H9 (cell line): ENCODE data around the gene PCARE. TPM values are rescaled to one million over a fixed set of nuclear protein-coding genes. Genes with fewer than 3 reads are reported as not detected.

Experiments used
- DNase-seq: peaks from one replicate; pipeline ENCODE4 v3.0.0-alpha.2; 2017
- H2AFZ ChIP-seq: one replicate; pipeline ENCODE4 v1.6.1; 2013; ENCODE audit warnings: mild to moderate bottlenecking, low read length, control low read depth, moderate library complexity
- H2AK5ac ChIP-seq: 2 replicates; pipeline ENCODE4 v1.6.1; 2013; ENCODE audit warnings: low read length, control low read depth, mixed read lengths; ENCODE audit not compliant: insufficient read length
- H2BK120ac ChIP-seq: one replicate; pipeline ENCODE4 v1.6.1; 2013; ENCODE audit warnings: low read depth, mild to moderate bottlenecking, low read length, control low read depth, inconsistent platforms; ENCODE audit not compliant: poor library complexity, severe bottlenecking
- H2BK12ac ChIP-seq: 2 replicates; pipeline ENCODE4 v1.6.1; 2013; ENCODE audit warnings: low read length, control low read depth, mixed read lengths, low read depth; ENCODE audit not compliant: insufficient read length
- H2BK15ac ChIP-seq: 2 replicates; pipeline ENCODE4 v1.6.1; 2013; ENCODE audit warnings: low read depth, low read length, control low read depth
- H2BK20ac ChIP-seq: one replicate; pipeline ENCODE4 v1.6.1; 2013; ENCODE audit warnings: low read depth, mild to moderate bottlenecking, low read length, control low read depth, inconsistent platforms; ENCODE audit not compliant: poor library complexity, severe bottlenecking
- H2BK5ac ChIP-seq: 2 replicates; pipeline ENCODE4 v1.6.1; 2013; ENCODE audit warnings: low read length, control low read depth, mixed read lengths; ENCODE audit not compliant: insufficient read length
- H3K14ac ChIP-seq: 2 replicates; pipeline ENCODE4 v1.6.1; 2013; ENCODE audit warnings: low read length, control low read depth; ENCODE audit not compliant: insufficient read depth
- H3K18ac ChIP-seq: 2 replicates; pipeline ENCODE4 v1.6.1; 2013; ENCODE audit warnings: low read depth, mild to moderate bottlenecking, mixed read lengths, low read length, control low read depth; ENCODE audit not compliant: insufficient read length
- H3K23ac ChIP-seq: 2 replicates; pipeline ENCODE4 v1.6.1; 2013; ENCODE audit warnings: low read length, control low read depth, mixed read lengths, low read depth; ENCODE audit not compliant: insufficient read length
- H3K23me2 ChIP-seq: 2 replicates; pipeline ENCODE4 v1.6.1; 2013; ENCODE audit warnings: low read depth, mild to moderate bottlenecking, mixed read lengths, low read length, control low read depth; ENCODE audit not compliant: insufficient read length, poor library complexity, severe bottlenecking
- H3K27ac ChIP-seq: 2 replicates; pipeline ENCODE4 v1.5.1; 2013; ENCODE audit warnings: low read length, control low read depth, mixed read lengths, low read depth; ENCODE audit not compliant: insufficient read length
- H3K27me3 ChIP-seq: 2 replicates; pipeline ENCODE4 v1.6.1; 2013; ENCODE audit warnings: low read length, control low read depth, inconsistent platforms; ENCODE audit not compliant: insufficient read depth
- H3K4ac ChIP-seq: 2 replicates; pipeline ENCODE4 v1.6.1; 2013; ENCODE audit warnings: low read depth, mild to moderate bottlenecking, control low read depth, inconsistent platforms, low read length, moderate library complexity
- H3K4me1 ChIP-seq: 2 replicates; pipeline ENCODE4 v1.6.1; 2013; ENCODE audit warnings: low read length, control low read depth, inconsistent platforms; ENCODE audit not compliant: insufficient read depth
- H3K4me2 ChIP-seq: 2 replicates; pipeline ENCODE4 v1.6.1; 2013; ENCODE audit warnings: low read length, control low read depth, mixed read lengths; ENCODE audit not compliant: insufficient read length, insufficient read depth
- H3K56ac ChIP-seq: 2 replicates; pipeline ENCODE4 v1.6.1; 2013; ENCODE audit warnings: low read depth, mild to moderate bottlenecking, mixed read lengths, low read length, control low read depth; ENCODE audit not compliant: insufficient read length
- H3K79me1 ChIP-seq: 2 replicates; pipeline ENCODE4 v1.6.1; 2013; ENCODE audit warnings: low read depth, mild to moderate bottlenecking, moderate library complexity, low read length, control low read depth, inconsistent platforms; ENCODE audit not compliant: insufficient read depth, poor library complexity, severe bottlenecking
- H3K79me2 ChIP-seq: 2 replicates; pipeline ENCODE4 v1.6.1; 2013; ENCODE audit warnings: low read length, control low read depth, inconsistent platforms; ENCODE audit not compliant: insufficient read depth
- H3K9ac ChIP-seq: 2 replicates; pipeline ENCODE4 v1.6.1; 2013; ENCODE audit warnings: low read length, control low read depth, mixed read lengths; ENCODE audit not compliant: insufficient read length; ENCODE audit errors: extremely low read depth
- H3K9me3 ChIP-seq: one replicate; pipeline ENCODE4 v1.6.1; 2013; ENCODE audit warnings: low read depth, low read length, inconsistent platforms; ENCODE audit not compliant: control insufficient read depth
- H3T11ph ChIP-seq: one replicate; pipeline ENCODE4 v1.6.1; 2013; ENCODE audit warnings: mild to moderate bottlenecking, low read length, control low read depth, inconsistent platforms
- H4K20me1 ChIP-seq: one replicate; pipeline ENCODE4 v1.6.1; 2013; ENCODE audit not compliant: control insufficient read depth, insufficient read length, insufficient read depth
- H4K5ac ChIP-seq: 2 replicates; pipeline ENCODE4 v1.6.1; 2013; ENCODE audit warnings: low read depth, mild to moderate bottlenecking, mixed read lengths, low read length, control low read depth; ENCODE audit not compliant: insufficient read length
- H4K8ac ChIP-seq: replicated peaks from 2 replicates; pipeline ENCODE4 v1.6.1; 2013; ENCODE audit warnings: low read length, control low read depth, mixed read lengths, low read depth; ENCODE audit not compliant: insufficient read length
- H4K91ac ChIP-seq: 2 replicates; pipeline ENCODE4 v1.6.1; 2013; ENCODE audit warnings: low read depth, mild to moderate bottlenecking, moderate library complexity, mixed read lengths, low read length, control low read depth; ENCODE audit not compliant: insufficient read length
- H3K27ac Mint-ChIP-seq, 3 experiments: 2 replicates in 2 of 3; 3 replicates in 1 of 3; pipeline ENCODE4 v1.8.0; 2020 to 2021; ENCODE audit warnings: mixed read lengths in 3 of 3, mild to moderate bottlenecking in 1 of 3, moderate library complexity in 1 of 3
- H3K27me3 Mint-ChIP-seq: 2 replicates; pipeline ENCODE4 v1.8.0; 2021; ENCODE audit warnings: low read depth, mild to moderate bottlenecking, moderate library complexity, mixed read lengths
- H3K36me3 Mint-ChIP-seq, 3 experiments: 2 replicates in 2 of 3; 3 replicates in 1 of 3; pipeline ENCODE4 v1.8.0; 2020 to 2021; ENCODE audit warnings: low read depth in 3 of 3, mixed read lengths in 3 of 3; ENCODE audit not compliant: insufficient read depth in 1 of 3
- H3K4me1 Mint-ChIP-seq, 2 experiments: 2 replicates each; pipeline ENCODE4 v1.8.0; 2020; ENCODE audit warnings: mixed read lengths in 2 of 2
- H3K4me3 Mint-ChIP-seq, 2 experiments: 2 replicates in 1 of 2; 3 replicates in 1 of 2; pipeline ENCODE4 v1.8.0; 2020 to 2021; ENCODE audit warnings: mild to moderate bottlenecking in 2 of 2, mixed read lengths in 2 of 2, moderate library complexity in 1 of 2
- H3K9me3 Mint-ChIP-seq, 2 experiments: 2 replicates in 1 of 2; 3 replicates in 1 of 2; pipeline ENCODE4 v1.8.0; 2020; ENCODE audit warnings: mild to moderate bottlenecking in 2 of 2, mixed read lengths in 2 of 2, moderate library complexity in 1 of 2
- CTCF ChIP-seq: fragments of 200-600 bp; sonication (generic); conservative IDR thresholded peaks from 3 replicates; pipeline ENCODE4 v1.8.0; 2021; ENCODE audit warnings: antibody characterized with exemption, mild to moderate bottlenecking
- WGBS: extraction: QIAGEN DNeasy Blood & Tissue Kit; methylation state at CpG from one replicate; pipeline ENCODE4 v1.1.7; 2013; ENCODE audit warnings: missing lambda C conversion rate, low lambda C conversion rate, mixed read lengths; ENCODE audit not compliant: insufficient read length; ENCODE audit errors: extremely low coverage; 5-methylcytosine and 5-hydroxymethylcytosine counted together
- total RNA-seq: library from RNA; stranded (reverse); gene quantifications from 2 replicates; pipeline ENCODE4 v1.2.1, GENCODE V29; 2021

PCARE gene
- total RNA-seq, 1 experiment from 2014 or later = not detected

GRCh38 chr2:29015701-29016470, 58.4 kb downstream of the PCARE start:
- Histone ChIP-seq H2AFZ (no peak overlapping the region), H2BK15ac (no peak overlapping the region), H3T11ph (no peak overlapping the region), H3K23me2 (no peaks in the 10 kb centered on the region), H4K91ac (no peak overlapping the region), H3K27ac (no peak overlapping the region), H3K14ac (no peak overlapping the region), H3K4me2 (no peak overlapping the region), H3K56ac (no peak overlapping the region), H3K4ac (no peak overlapping the region), H2BK20ac (no peak overlapping the region), H2BK5ac (no peak overlapping the region), H2BK120ac (no peak overlapping the region), H3K9me3 (no peaks in the 10 kb centered on the region), H3K27me3 (no peaks in the 10 kb centered on the region), H4K20me1 (no peaks in the 10 kb centered on the region), H3K4me1 (no peaks in the 10 kb centered on the region; the same call in 1 of the 2 replicates), H2BK12ac (no peak overlapping the region), H3K79me2 (no peaks in the 10 kb centered on the region), H3K79me1 (no peaks in the 10 kb centered on the region), H2AK5ac (no peak overlapping the region), H3K18ac (no peak overlapping the region), H3K9ac (no peak overlapping the region), H3K23ac (no peak overlapping the region), H4K5ac (no peak overlapping the region), H4K8ac (no peak overlapping the region)
- H3K27ac Mint-ChIP-seq = no peak overlapping the region; a peak in 1 of 7 replicates
- H3K4me3 Mint-ChIP-seq = no peak overlapping the region
- H3K4me1 Mint-ChIP-seq = peaks cover 22 to 26% of the 10 kb centered on the region in 2 experiments
- H3K27me3 Mint-ChIP-seq = peaks cover 2% of the 10 kb centered on the region
- no peak for TF ChIP-seq CTCF
- H3K36me3 Mint-ChIP-seq = no peaks in the 10 kb centered on the region
- H3K9me3 Mint-ChIP-seq = 0 out of 5 replicates have a peak, but pooled peaks cover 0 to 3% of the 10 kb centered on the region in 2 experiments
- no CpG with 5 or more reads among the region's 17 CpGs for WGBS
- no peak for DNase-seq
